SH-SY5Y (cell line): ENCODE measurements around the gene URI1.

ENCODE experiments used
- GATA2 ChIP-seq: IDR thresholded peaks from 2 replicates; pipeline ENCODE4 v1.6.1; 2011; ENCODE audit warnings: mild to moderate bottlenecking, low read depth, low read length
- GATA3 ChIP-seq: IDR thresholded peaks from 2 replicates; pipeline ENCODE4 v1.6.1; 2011; ENCODE audit warnings: low read depth, mild to moderate bottlenecking, low read length, moderate library complexity

The URI1 gene

DNA sequence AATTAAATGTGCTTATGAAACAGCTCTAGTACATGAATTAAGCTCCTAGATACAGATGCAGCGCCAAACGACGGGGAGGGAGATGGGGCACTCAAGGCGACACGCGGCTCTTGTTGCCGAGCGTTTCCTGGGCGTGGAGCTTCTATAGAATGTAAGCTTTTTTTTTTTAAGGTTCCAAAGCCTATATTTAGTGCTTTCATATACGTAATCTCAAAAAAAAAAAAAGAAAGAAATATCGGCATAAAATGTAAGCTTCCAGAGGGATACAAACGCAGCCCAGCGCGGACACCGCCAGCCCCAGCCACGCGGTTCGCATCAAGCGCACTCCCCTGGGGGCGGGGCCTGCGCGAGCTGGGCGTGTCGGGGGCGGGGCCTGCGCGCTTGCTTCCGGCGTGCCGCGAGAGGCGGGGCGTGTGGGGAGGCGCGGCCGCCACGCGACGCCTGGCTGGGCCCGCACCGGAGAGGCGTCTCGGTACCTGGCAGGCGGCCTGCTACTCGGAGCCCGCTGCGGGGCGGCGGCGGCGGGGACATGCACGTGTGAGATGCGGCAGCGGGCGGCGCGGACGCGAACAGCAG lies at the start of gene URI1:
TSS of gene URI1 (plus strand) at position 412 of the 576 bp plus-strand sequence. CDS start 309 bp downstream, outside the sequence.
- TF ChIP-seq GATA2, result no peak
- no peak for TF ChIP-seq GATA3

DNA sequence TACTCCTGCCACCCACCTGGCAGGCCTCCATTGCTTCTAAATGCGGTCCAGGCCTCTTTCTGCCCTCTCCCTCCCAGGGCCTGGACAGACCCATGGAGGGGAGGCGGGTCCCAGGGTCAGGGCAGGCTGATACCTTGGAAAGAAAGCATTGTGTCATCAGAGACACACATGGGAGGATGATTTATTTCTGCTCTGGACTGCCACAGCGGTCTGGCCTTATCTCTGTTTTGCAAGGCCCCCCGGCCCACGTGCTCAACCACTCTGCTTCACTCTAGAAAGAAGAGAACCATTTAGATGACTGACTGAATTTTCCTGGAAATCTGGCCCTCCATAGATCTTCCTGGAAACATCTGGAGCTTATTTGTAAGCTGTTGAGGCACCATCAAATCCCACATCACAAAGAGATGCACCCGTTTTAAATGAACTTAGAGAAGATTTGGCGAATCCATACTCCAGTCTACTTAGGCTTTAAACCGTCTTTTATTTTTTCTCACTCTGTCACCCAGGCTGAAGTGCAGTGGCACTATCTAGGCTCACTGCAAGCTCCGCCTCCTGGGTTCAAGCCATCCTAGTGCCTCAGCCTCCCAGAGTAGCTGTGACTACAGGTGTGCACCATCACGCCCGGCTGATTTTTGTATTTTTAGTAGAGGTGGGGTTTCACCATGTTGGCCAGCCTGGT lies 48.3 kb upstream of the URI1 start:
- TF ChIP-seq GATA3, result no peak
- peak; percentile 55 for TF ChIP-seq GATA2

DNA sequence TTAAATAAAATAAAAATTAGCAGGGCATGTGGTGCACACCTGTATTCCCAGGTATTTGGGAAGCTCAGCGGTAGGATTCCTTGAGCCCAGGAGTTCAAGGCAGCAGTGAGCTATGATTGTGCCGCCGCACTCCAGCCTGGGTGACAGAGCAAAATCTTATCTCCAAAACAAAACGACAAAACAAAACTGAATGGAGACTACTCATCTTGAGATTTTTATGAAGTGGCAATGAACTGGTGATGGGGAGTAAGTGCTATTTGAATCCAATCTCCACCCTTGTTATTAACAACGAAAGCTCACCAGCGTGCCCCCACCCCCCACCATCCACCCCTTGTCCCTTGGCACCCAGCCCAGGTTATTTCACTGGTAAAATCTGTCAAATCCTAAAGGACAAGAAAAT lies 45.2 kb upstream of the URI1 start:
- TF ChIP-seq GATA3 (no peak), GATA2 (no peak)

DNA sequence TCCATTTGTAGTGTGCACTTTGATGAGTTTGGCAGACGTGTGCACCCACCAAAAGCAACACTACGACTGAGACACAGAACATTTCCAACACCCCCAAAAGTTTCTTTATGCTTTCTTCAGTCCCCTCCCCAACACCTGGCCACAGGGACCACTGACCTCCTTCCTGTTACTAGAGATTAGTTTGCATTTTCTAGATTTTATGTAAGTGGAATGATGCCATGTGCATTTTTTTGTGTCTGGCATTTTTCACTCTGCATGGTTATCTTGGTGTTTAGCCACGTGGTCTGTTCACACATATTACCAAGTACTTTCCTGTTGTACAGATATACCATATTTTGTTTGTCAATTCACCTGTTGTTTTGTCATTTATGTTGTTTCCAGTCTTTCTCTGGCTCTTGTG lies 44.6 kb upstream of the URI1 start:
- TF ChIP-seq GATA3 (no peak), GATA2 (no peak)

DNA sequence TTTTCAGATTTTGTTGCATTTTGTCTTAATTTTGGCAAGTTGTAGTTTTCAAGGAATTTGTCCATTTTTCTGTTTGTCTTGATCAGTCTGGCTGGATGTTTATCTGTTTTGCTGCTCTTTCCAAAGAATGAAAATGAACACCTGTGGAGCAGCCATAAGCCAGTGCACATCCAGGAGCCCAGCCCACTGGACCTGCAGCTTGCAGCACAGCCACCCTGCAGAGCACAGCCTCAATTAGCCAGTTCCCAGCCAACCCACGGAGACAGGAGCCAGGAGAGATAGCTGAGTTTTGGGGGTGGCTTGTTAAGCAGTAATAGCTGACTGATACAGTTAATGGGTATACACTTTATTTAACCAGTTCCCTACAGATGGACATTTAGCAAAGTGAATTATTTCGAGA lies 38.0 kb upstream of the URI1 start:
- TF ChIP-seq GATA3 (no peak), GATA2 (no peak)

DNA sequence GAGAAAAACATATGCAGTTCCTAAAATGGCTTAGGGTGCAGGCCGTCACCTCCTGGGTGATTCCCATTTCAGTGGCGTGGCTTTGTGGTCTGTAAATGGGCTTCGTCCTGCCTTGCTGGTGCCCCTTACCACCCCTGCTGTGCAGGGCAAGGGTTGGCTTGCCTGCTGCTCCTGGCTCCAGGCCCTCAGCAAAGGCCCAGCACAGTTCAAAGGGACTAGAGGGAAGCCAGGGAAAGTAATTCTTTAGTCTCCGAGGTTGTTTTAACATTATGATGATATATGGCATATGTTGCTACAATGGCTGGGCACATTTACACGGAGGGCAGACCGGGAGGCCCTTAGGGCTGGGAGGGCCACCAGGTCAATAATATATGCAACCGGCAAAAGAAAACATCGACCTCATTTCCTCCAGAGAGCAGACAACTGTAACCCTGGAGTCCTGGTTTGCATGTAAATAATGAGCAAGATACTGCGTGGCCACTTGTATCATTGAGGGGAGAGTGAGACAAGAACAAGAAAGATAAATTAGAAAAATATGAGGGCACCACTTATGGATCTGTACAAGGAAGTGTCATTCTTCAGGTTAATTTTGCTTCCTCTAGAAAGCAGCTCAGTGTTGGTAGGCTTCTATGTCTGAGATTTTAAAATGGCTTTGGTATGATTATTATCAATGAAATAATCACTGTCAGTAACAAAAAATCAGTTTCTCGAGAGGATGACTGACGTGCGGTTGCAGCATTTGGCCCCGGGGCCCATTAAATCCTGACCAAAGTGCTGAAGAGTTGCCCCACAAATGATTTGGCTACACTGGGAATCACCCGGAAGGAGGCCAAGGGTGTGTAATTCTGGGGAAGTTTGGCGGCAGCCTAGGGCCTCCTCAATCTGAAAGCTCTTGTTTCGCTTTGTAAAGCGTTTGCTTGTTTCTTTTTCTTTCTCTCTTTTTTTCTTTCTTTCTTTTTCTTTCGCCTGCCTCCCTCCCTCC lies 32.8 kb upstream of the URI1 start:
- TF ChIP-seq GATA2 (no peak), GATA3 (no peak)

GRCh38 chr19:29914933-29915332 lies 27.1 kb upstream of the URI1 start:
- TF ChIP-seq GATA2 (no peak), GATA3 (no peak)

- TF ChIP-seq GATA2 (no peak), GATA3 (no peak)
Measured at GRCh38 chr19:29917911-29918310, 24.1 kb upstream of the URI1 start.

- TF ChIP-seq GATA3 (no peak), GATA2 (no peak)
Measured at GRCh38 chr19:29918891-29919290, 23.1 kb upstream of the URI1 start.

DNA sequence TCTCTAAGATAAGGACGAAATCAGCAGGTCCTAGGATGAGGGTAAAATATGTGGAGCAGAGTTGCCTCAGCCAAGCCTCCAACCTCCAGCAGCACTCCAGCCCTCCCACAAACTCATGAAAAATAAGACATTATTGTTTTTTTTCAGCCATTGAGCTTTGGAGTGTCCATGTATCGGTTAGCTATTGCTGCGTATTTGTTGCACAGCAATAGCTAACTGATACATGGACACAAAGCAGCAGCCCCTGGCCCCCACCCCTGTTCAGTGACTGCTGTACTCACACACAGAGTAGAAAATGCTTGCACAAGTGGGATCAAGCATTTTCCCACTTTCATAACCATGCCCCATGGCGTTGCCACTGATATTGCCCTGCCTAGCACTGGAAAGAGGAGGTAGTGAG lies 19.1 kb upstream of the URI1 start:
- TF ChIP-seq GATA2 (no peak), GATA3 (no peak)

GRCh38 chr19:29923653-29924052 lies 18.4 kb upstream of the URI1 start:
- TF ChIP-seq GATA3 (no peak), GATA2 (no peak)

GRCh38 chr19:29926031-29926430 lies 16.0 kb upstream of the URI1 start:
- no peak for TF ChIP-seq GATA2
- no peak for TF ChIP-seq GATA3

- no peak for TF ChIP-seq GATA3
- no peak for TF ChIP-seq GATA2
Measured at GRCh38 chr19:29926801-29927200, 15.2 kb upstream of the URI1 start.

- TF ChIP-seq GATA3, result no peak
- no peak for TF ChIP-seq GATA2
Measured at GRCh38 chr19:29927944-29928625, 14.0 kb upstream of the URI1 start.
